ENCODE results near the gene YAP1. TPM values are rescaled to one million over a fixed set of nuclear protein-coding genes. Genes with fewer than 3 reads are reported as not detected.
A peak's percentile ranks its signal among the peaks of the same experiment; 100 is the strongest.

YAP1 gene
- total RNA-seq, 1 experiment from 2014 or later: 134 TPM

DNA sequence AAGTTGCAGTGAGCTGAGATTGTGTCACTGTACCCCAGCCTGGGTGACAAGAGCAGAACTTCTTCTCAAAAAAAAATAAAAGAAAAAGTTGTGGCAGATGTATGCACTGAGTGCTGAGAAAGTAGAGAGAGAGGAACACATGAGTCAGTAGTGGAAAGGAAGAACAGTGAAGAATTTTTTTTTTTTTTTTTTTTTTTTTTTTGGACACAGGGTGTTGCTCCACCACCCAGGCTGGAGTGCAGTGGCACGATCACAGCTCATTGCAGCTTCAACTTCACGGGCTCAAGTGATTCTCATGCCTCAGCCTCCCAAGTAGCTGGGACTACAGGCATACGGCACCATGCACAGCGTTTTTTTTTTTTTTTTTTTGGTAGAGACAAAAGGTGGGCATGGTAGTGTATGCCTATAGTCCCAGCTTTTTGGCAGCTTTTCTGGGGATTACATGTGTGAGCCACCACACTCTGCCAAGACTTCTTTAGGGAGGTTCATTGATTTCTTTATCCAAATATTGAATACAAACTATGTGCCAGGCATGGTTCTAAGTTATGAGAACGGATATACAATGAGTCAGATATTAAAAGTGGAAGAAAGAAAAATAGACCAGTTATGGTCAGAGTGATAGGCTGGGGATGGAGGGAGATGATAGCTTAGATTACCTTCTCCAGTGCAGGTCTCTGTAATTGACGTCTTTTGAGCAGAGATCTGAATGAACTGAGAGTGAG, 62.0 kb downstream of the YAP1 start:
- no peaks in the 10 kb centered on the region for H3K9me3 ChIP-seq (ENCODE audit: low read depth, low read length, poor library complexity, severe bottlenecking)
- TF ChIP-seq EZH2 (IDR thresholded peaks at IDR 0.05; ENCODE audit: borderline replicate concordance, low read depth, low read length, poor library complexity, severe bottlenecking): no peak
- TF ChIP-seq, protein P1, sequence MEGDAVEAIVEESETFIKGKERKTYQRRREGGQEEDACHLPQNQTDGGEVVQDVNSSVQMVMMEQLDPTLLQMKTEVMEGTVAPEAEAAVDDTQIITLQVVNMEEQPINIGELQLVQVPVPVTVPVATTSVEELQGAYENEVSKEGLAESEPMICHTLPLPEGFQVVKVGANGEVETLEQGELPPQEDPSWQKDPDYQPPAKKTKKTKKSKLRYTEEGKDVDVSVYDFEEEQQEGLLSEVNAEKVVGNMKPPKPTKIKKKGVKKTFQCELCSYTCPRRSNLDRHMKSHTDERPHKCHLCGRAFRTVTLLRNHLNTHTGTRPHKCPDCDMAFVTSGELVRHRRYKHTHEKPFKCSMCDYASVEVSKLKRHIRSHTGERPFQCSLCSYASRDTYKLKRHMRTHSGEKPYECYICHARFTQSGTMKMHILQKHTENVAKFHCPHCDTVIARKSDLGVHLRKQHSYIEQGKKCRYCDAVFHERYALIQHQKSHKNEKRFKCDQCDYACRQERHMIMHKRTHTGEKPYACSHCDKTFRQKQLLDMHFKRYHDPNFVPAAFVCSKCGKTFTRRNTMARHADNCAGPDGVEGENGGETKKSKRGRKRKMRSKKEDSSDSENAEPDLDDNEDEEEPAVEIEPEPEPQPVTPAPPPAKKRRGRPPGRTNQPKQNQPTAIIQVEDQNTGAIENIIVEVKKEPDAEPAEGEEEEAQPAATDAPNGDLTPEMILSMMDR (conservative IDR thresholded peaks at IDR 0.05; ENCODE audit: low read depth, low read length): no peak
- intact Hi-C loops (cut with micrococcal nuclease; ENCODE audit: unreplicated experiment): no loop called here
- no peak overlapping the region for H3K27ac ChIP-seq (ENCODE audit: low read depth, low read length, poor library complexity, severe bottlenecking)
- no peak for DNase-seq (ENCODE audit: low spot score)
- ChIA-PET POLR2A (ENCODE audit: low non-redundant PET) (no interaction called here), CTCF (no interaction called here)
- peaks cover 27% of the 10 kb centered on the region for H3K4me1 ChIP-seq (ENCODE audit: insufficient read depth, low read length, poor library complexity, severe bottlenecking)
- no peaks in the 10 kb centered on the region for H3K27me3 ChIP-seq (replicated peaks; ENCODE audit: insufficient read depth, low read depth, low read length, poor library complexity)
- no peaks in the 10 kb centered on the region for H3K36me3 ChIP-seq (ENCODE audit: insufficient read depth, low read length, poor library complexity, severe bottlenecking)
- BruUV-seq (replicated peaks): no TSS peak
- H3K4me3 ChIP-seq (ENCODE audit: low read depth, low read length, poor library complexity, severe bottlenecking): no peak overlapping the region

GRCh38 chr11:102177126-102177525, 66.9 kb downstream of the YAP1 start:
- intact Hi-C loops (cut with micrococcal nuclease; ENCODE audit: unreplicated experiment): no loop called here
- no peaks in the 10 kb centered on the region for H3K27me3 ChIP-seq (replicated peaks; ENCODE audit: insufficient read depth, low read depth, low read length, poor library complexity)
- peaks cover 20% of the 10 kb centered on the region for H3K36me3 ChIP-seq (ENCODE audit: insufficient read depth, low read length, poor library complexity, severe bottlenecking)
- no peak for DNase-seq (ENCODE audit: low spot score)
- H3K27ac ChIP-seq (ENCODE audit: low read depth, low read length, poor library complexity, severe bottlenecking): no peak overlapping the region
- H3K9me3 ChIP-seq (ENCODE audit: low read depth, low read length, poor library complexity, severe bottlenecking): no peaks in the 10 kb centered on the region
- no peak overlapping the region for H3K4me3 ChIP-seq (ENCODE audit: low read depth, low read length, poor library complexity, severe bottlenecking)
- ChIA-PET POLR2A (ENCODE audit: low non-redundant PET) (no interaction called here), CTCF (no interaction called here)
- peaks cover 10% of the 10 kb centered on the region for H3K4me1 ChIP-seq (ENCODE audit: insufficient read depth, low read length, poor library complexity, severe bottlenecking)
- TF ChIP-seq, protein P1 (conservative IDR thresholded peaks at IDR 0.05; ENCODE audit: low read depth, low read length): no peak
- no peak for TF ChIP-seq EZH2 (IDR thresholded peaks at IDR 0.05; ENCODE audit: borderline replicate concordance, low read depth, low read length, poor library complexity, severe bottlenecking)
- no TSS peak for BruUV-seq (replicated peaks)

DNA sequence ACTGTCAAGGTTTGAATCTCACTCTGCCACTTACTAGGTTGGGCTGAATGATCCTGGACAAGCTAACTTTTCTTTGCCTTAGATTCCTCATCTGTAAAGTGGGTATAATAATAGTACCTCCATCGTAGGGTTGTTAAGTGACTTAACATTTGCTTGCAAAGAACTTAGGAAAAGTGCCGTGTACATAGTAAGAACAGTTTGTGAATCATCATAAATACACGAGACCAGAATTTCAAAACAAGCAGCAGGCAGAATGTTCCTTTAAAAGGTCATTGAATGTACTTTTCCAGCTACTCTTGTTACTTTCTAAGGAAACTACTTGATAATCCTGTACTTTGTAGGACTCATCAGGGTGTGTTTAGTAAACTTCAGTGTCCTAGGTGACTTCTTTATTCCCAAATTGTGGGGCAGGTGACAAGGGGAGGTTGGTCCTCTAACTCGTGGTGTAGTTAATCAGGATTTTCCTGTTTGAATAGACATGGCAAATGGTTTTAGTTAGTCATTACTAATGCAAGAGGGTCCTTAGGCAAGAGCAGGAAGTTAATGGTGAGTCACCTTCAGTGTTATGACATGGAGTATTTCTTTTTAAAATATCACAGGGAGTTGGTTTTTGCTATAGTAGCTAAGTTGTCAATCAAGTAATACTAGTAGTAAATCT, 67.9 kb downstream of the YAP1 start:
- no TSS peak for BruUV-seq (replicated peaks)
- Histone ChIP-seq H3K36me3 (ENCODE audit: insufficient read depth, low read length, poor library complexity, severe bottlenecking) (peaks cover 20% of the 10 kb centered on the region), H3K4me1 (ENCODE audit: insufficient read depth, low read length, poor library complexity, severe bottlenecking) (peaks cover 10% of the 10 kb centered on the region), H3K4me3 (ENCODE audit: low read depth, low read length, poor library complexity, severe bottlenecking) (no peak overlapping the region), H3K27me3 (replicated peaks; ENCODE audit: insufficient read depth, low read depth, low read length, poor library complexity) (no peaks in the 10 kb centered on the region), H3K27ac (ENCODE audit: low read depth, low read length, poor library complexity, severe bottlenecking) (peak overlapping the region; percentile 56), H3K9me3 (ENCODE audit: low read depth, low read length, poor library complexity, severe bottlenecking) (no peaks in the 10 kb centered on the region)
- intact Hi-C loops (cut with micrococcal nuclease; ENCODE audit: unreplicated experiment): no loop called here
- TF ChIP-seq, protein P1 (conservative IDR thresholded peaks at IDR 0.05; ENCODE audit: low read depth, low read length): no peak
- TF ChIP-seq EZH2 (IDR thresholded peaks at IDR 0.05; ENCODE audit: borderline replicate concordance, low read depth, low read length, poor library complexity, severe bottlenecking): no peak
- ChIA-PET POLR2A (ENCODE audit: low non-redundant PET) (no interaction called here), CTCF (no interaction called here)
- DNase-seq (ENCODE audit: low spot score): peak; percentile 88
